IMR-90 (cell line): ENCODE results near the gene GGNBP2. TPM values are rescaled to one million over a fixed set of nuclear protein-coding genes. Genes with fewer than 3 reads are reported as not detected.

Experiments used
- ATAC-seq: fragments of 200-7000 bp; cut with Tn5 transposase; 2 replicates; pipeline ENCODE4 v1.9.1; 2020; ENCODE audit warnings: low read depth, mild to moderate bottlenecking, moderate library complexity
- BruUV-seq: library from RNA; stranded (reverse); fragments of 400-500 nt; replicated peaks from 2 replicates; lab custom pipeline; 2021; lab: Mats Ljungman, UMichigan
- CTCF ChIA-PET: fragments of 300-600 bp; formaldehyde crosslinking; extraction: SDS; loops from one replicate; lab custom pipeline; 2021; ENCODE audit warnings: antibody characterized with exemption; lab: Yijun Ruan, JAX
- POLR2A ChIA-PET: fragments of 300-600 bp; sonication (Branson Sonifier 250); formaldehyde crosslinking; loops from one replicate; lab custom pipeline; 2022; ENCODE audit warnings: antibody characterized with exemption; ENCODE audit not compliant: unreplicated experiment; lab: Charles Lee
- DNase-seq: peaks from one replicate; pipeline ENCODE4 v3.0.0; 2013
- H2AFZ ChIP-seq: replicated peaks from 2 replicates; pipeline ENCODE3; 2013; ENCODE audit warnings: low read length, mild to moderate bottlenecking; ENCODE audit not compliant: poor library complexity
- H2AK5ac ChIP-seq: 2 replicates; pipeline ENCODE4 v1.6.1; 2013; ENCODE audit warnings: low read depth, low read length, inconsistent platforms
- H2AK9ac ChIP-seq: replicated peaks from 2 replicates; pipeline ENCODE3; 2013; ENCODE audit warnings: mild to moderate bottlenecking, low read depth, low read length, moderate library complexity; ENCODE audit not compliant: poor library complexity
- H2BK120ac ChIP-seq: 2 replicates; pipeline ENCODE4 v1.6.1; 2013; ENCODE audit warnings: low read depth, low read length, inconsistent platforms
- H2BK15ac ChIP-seq: 3 replicates; pipeline ENCODE4 v1.6.1; 2013; ENCODE audit warnings: low read depth, low read length, inconsistent platforms
- H2BK20ac ChIP-seq: 2 replicates; pipeline ENCODE4 v1.6.1; 2013; ENCODE audit warnings: low read depth, mild to moderate bottlenecking, inconsistent platforms, low read length, moderate library complexity
- H2BK5ac ChIP-seq: 2 replicates; pipeline ENCODE4 v1.6.1; 2013; ENCODE audit warnings: mild to moderate bottlenecking, low read depth, low read length, inconsistent platforms; ENCODE audit not compliant: poor library complexity, severe bottlenecking
- H3K14ac ChIP-seq: replicated peaks from 2 replicates; pipeline ENCODE4 v1.6.1; 2013; ENCODE audit warnings: low read depth, low read length, inconsistent platforms
- H3K18ac ChIP-seq: 2 replicates; pipeline ENCODE4 v1.6.1; 2013; ENCODE audit warnings: low read depth, low read length, control low read depth
- H3K23ac ChIP-seq: 2 replicates; pipeline ENCODE4 v1.6.1; 2013; ENCODE audit warnings: low read depth, low read length, inconsistent platforms
- H3K27ac ChIP-seq: 2 replicates; pipeline ENCODE4 v1.5.1; 2013; ENCODE audit warnings: mild to moderate bottlenecking, control low read depth, low read length; ENCODE audit not compliant: insufficient read depth
- H3K27me3 ChIP-seq: 2 replicates; pipeline ENCODE4 v1.6.1; 2013; ENCODE audit warnings: low read length; ENCODE audit not compliant: control insufficient read depth, insufficient read depth
- H3K36me3 ChIP-seq: 2 replicates; pipeline ENCODE4 v1.6.1; 2013; ENCODE audit warnings: low read length, mixed read lengths; ENCODE audit not compliant: control insufficient read depth, insufficient read depth
- H3K4ac ChIP-seq: 2 replicates; pipeline ENCODE4 v1.6.1; 2013; ENCODE audit warnings: low read depth, low read length, inconsistent platforms
- H3K4me1 ChIP-seq: 2 replicates; pipeline ENCODE4 v1.6.1; 2013; ENCODE audit warnings: low read length, mixed read lengths; ENCODE audit not compliant: control insufficient read depth, insufficient read depth
- H3K4me2 ChIP-seq: 2 replicates; pipeline ENCODE4 v1.6.1; 2013; ENCODE audit warnings: low read depth, mild to moderate bottlenecking, control low read depth, low read length, moderate library complexity
- H3K4me3 ChIP-seq: 2 replicates; pipeline ENCODE4 v1.5.1; 2013; ENCODE audit warnings: low read depth, mild to moderate bottlenecking, control low read depth, low read length, moderate library complexity; ENCODE audit not compliant: insufficient read depth
- H3K56ac ChIP-seq: 2 replicates; pipeline ENCODE4 v1.6.1; 2013; ENCODE audit warnings: low read length, inconsistent platforms; ENCODE audit not compliant: insufficient read depth; ENCODE audit errors: extremely low read depth
- H3K79me1 ChIP-seq, 2 experiments: 2 replicates each; pipeline ENCODE4 v1.6.1; 2013; ENCODE audit warnings: low read length in 2 of 2, inconsistent platforms in 1 of 2, low read depth in 1 of 2
- H3K9ac ChIP-seq: 2 replicates; pipeline ENCODE4 v1.6.1; 2013; ENCODE audit warnings: low read depth, low read length, control low read depth
- H3K9me1 ChIP-seq: 2 replicates; pipeline ENCODE4 v1.6.1; 2013; ENCODE audit warnings: low read length, inconsistent platforms; ENCODE audit not compliant: insufficient read depth
- H3K9me3 ChIP-seq: 2 replicates; pipeline ENCODE4 v1.6.1; 2013; ENCODE audit warnings: low read length; ENCODE audit not compliant: control insufficient read depth, insufficient read depth
- H4K20me1 ChIP-seq: 2 replicates; pipeline ENCODE4 v1.6.1; 2013; ENCODE audit warnings: low read length, inconsistent platforms; ENCODE audit not compliant: insufficient read depth
- H4K5ac ChIP-seq: 2 replicates; pipeline ENCODE4 v1.6.1; 2013; ENCODE audit warnings: mild to moderate bottlenecking, low read depth, low read length, control low read depth
- H4K8ac ChIP-seq, 2 experiments: 2 replicates each; pipeline ENCODE4 v1.6.1; 2013; ENCODE audit warnings: low read depth in 2 of 2, low read length in 2 of 2, control low read depth in 1 of 2, inconsistent platforms in 1 of 2
- H4K91ac ChIP-seq: 2 replicates; pipeline ENCODE4 v1.6.1; 2013; ENCODE audit warnings: low read depth, low read length, inconsistent platforms; ENCODE audit not compliant: insufficient read depth
- BHLHE40 ChIP-seq: fragments of 150-350 bp; IDR thresholded peaks from 2 replicates; pipeline ENCODE4 v1.6.1; 2016; ENCODE audit warnings: mild to moderate bottlenecking, low read depth, low read length
- CEBPB ChIP-seq: IDR thresholded peaks from 2 replicates; pipeline ENCODE4 v1.6.1; 2012; ENCODE audit warnings: low read depth, low read length, improper control_type of control experiment
- CHD1 ChIP-seq: IDR thresholded peaks from 2 replicates; pipeline ENCODE4 v1.6.1; 2012; ENCODE audit warnings: low read depth, low read length, improper control_type of control experiment
- CTCF ChIP-seq: conservative IDR thresholded peaks from 2 replicates; pipeline ENCODE4 v1.5.1; 2012; ENCODE audit warnings: mild to moderate bottlenecking, low read depth, low read length, improper control_type of control experiment
- ELK1 ChIP-seq: fragments of 150-350 bp; IDR thresholded peaks from 2 replicates; pipeline ENCODE4 v1.6.1; 2016; ENCODE audit warnings: low read depth, mild to moderate bottlenecking, low read length, moderate library complexity, borderline replicate concordance
- FOS ChIP-seq: fragments of 150-350 bp; IDR thresholded peaks from 2 replicates; pipeline ENCODE4 v1.6.1; 2016; ENCODE audit warnings: low read depth, low read length
- MAFK ChIP-seq: IDR thresholded peaks from 2 replicates; pipeline ENCODE4 v1.6.1; 2012; ENCODE audit warnings: low read depth, low read length, improper control_type of control experiment
- MAZ ChIP-seq: IDR thresholded peaks from 2 replicates; pipeline ENCODE4 v1.6.1; 2012; ENCODE audit warnings: low read depth, mild to moderate bottlenecking, low read length, improper control_type of control experiment, moderate library complexity, borderline replicate concordance
- MXI1 ChIP-seq: IDR thresholded peaks from 2 replicates; pipeline ENCODE4 v1.6.1; 2012; ENCODE audit warnings: low read depth, mild to moderate bottlenecking, low read length, moderate library complexity, borderline replicate concordance
- NFE2L2 ChIP-seq: fragments of 150-350 bp; IDR thresholded peaks from 2 replicates; pipeline ENCODE4 v1.6.1; 2016; ENCODE audit warnings: low read depth, mild to moderate bottlenecking, low read length
- POLR2A ChIP-seq: IDR thresholded peaks from 2 replicates; pipeline ENCODE4 v1.6.1; 2012; ENCODE audit warnings: mild to moderate bottlenecking, low read depth, low read length
- RAD21 ChIP-seq: IDR thresholded peaks from 2 replicates; pipeline ENCODE4 v1.6.1; 2012; ENCODE audit warnings: low read length, improper control_type of control experiment
- RCOR1 ChIP-seq: IDR thresholded peaks from 2 replicates; pipeline ENCODE4 v1.6.1; 2012; ENCODE audit warnings: mild to moderate bottlenecking, low read length, improper control_type of control experiment; ENCODE audit not compliant: insufficient replicate concordance
- RFX5 ChIP-seq: IDR thresholded peaks from 2 replicates; pipeline ENCODE4 v1.8.0; 2012; ENCODE audit warnings: low read depth, mild to moderate bottlenecking, low read length, moderate library complexity
- SMC3 ChIP-seq: fragments of 150-350 bp; IDR thresholded peaks from 2 replicates; pipeline ENCODE4 v1.6.1; 2016; ENCODE audit warnings: low read depth, mild to moderate bottlenecking, antibody characterized with exemption, low read length, moderate library complexity
- WGBS, 2 experiments: methylation state at CpG; one replicate each; pipeline versions ENCODE4 v1.1.5 to v1.1.7; 2013; ENCODE audit warnings: missing lambda C conversion rate in 2 of 2; ENCODE audit not compliant: insufficient read length in 1 of 2; ENCODE audit errors: extremely low coverage in 2 of 2; 5-methylcytosine and 5-hydroxymethylcytosine counted together
- dilution Hi-C: fragments of 300-500 bp; cut with HindIII; formaldehyde crosslinking; loops from one replicate; pipeline ENCODE4 v1.14.3; 2018; ENCODE audit warnings: low sequenced_read_pairs; ENCODE audit not compliant: unreplicated experiment
- in situ Hi-C: fragments of 300-500 bp; cut with MboI; formaldehyde crosslinking; loops from 3 replicates; pipeline ENCODE4 v1.14.3; 2019; ENCODE audit warnings: low sequenced_read_pairs, inconsistent platforms, mixed read lengths
- intact Hi-C: fragments of 100-400 bp; cut with micrococcal nuclease; formaldehyde crosslinking; loops from 2 replicates; pipeline ENCODE4 v1.10.0; 2022
- polyA plus RNA-seq, 3 experiments: library from polyadenylated mRNA; depleted of rRNA; stranded (reverse); fragments of >200 nt; gene quantifications; 2 replicates each; pipeline ENCODE4 v1.2.3, GENCODE V29; 2012; ENCODE audit warnings: low replicate concordance in 1 of 3
- total RNA-seq: library from RNA; depleted of rRNA; stranded (reverse); fragments of >200 nt; gene quantifications from 2 replicates; pipeline ENCODE4 v1.2.3, GENCODE V29; 2012
- TF ChIP-seq, protein P1 (sequence below): fragments of 150-350 bp; IDR thresholded peaks from 2 replicates; pipeline ENCODE4 v1.6.1; 2017; ENCODE audit warnings: mild to moderate bottlenecking, antibody characterized with exemption, low read length, low read depth

GGNBP2 gene
- total and polyA plus RNA-seq, 2 of the 4 experiments (the other 2 are of a cell fraction), result 40.7 to 56.2 TPM

DNA sequence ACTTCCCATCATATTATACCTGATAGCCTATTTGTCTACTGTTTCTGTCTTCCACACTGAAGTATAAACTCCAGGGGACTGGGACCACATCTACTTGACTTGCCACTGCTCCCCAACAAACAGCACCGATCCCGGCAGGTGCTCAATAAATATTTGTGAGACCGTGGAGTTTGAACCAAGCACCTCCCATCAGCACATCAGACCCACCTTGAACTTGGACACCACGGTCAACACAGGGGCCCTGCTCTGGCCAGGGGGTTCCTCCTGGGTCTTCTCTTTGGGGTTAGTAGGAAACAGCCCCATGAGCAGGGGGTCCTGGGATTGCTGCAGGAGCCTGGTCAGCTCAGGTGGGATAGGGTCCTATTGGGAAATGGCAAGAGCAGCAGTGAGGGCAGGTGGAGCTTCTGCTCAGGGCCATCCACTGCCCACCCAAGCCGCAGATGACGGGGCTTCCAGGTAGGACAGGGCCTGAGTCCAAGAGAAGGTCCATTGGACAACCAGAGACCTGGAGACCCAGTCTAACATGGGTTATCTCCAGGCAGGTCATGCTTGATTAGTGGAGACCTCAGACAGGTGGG is 38.4 kb upstream of the GGNBP2 start:
- no peak overlapping the region for H4K5ac ChIP-seq
- H4K8ac ChIP-seq, result no peak overlapping the region
- H3K23ac ChIP-seq, result no peak overlapping the region
- H3K27ac ChIP-seq, result no peak overlapping the region
- no peaks in the 10 kb centered on the region for H3K9me3 ChIP-seq
- in situ Hi-C loops, result no loop called here
- no peak overlapping the region for H3K4me2 ChIP-seq
- no peak overlapping the region for H3K18ac ChIP-seq
- no peak overlapping the region for H2AK9ac ChIP-seq
- H3K4me1 ChIP-seq, result no peaks in the 10 kb centered on the region
- H3K56ac ChIP-seq, result no peak overlapping the region
- H3K14ac ChIP-seq, result no peak overlapping the region
- no peak overlapping the region for H3K9ac ChIP-seq
- ChIA-PET POLR2A (no interaction called here), CTCF (no interaction called here)
- H2BK5ac ChIP-seq, result no peak overlapping the region
- no peak overlapping the region for H2BK20ac ChIP-seq
- no peak overlapping the region for H3K4ac ChIP-seq
- H2BK120ac ChIP-seq, result no peak overlapping the region
- H2AK5ac ChIP-seq, result no peak overlapping the region
- H3K27me3 ChIP-seq, result no peaks in the 10 kb centered on the region
- intact Hi-C loops, result no loop called here
- H4K91ac ChIP-seq, result no peak overlapping the region
- no peak overlapping the region for H3K4me3 ChIP-seq
- no peaks in the 10 kb centered on the region for H3K79me1 ChIP-seq
- BruUV-seq, result no TSS peak
- TF ChIP-seq ELK1, result no peak
- no peak for TF ChIP-seq MAZ
- no peak for TF ChIP-seq RCOR1
- TF ChIP-seq CTCF, result no peak
- TF ChIP-seq RFX5, result no peak
- TF ChIP-seq POLR2A, result no peak
- TF ChIP-seq MAFK, result no peak
- TF ChIP-seq NFE2L2, result no peak
- no peak for TF ChIP-seq FOS
- TF ChIP-seq CHD1, result no peak
- TF ChIP-seq RAD21, result no peak
- no peak for TF ChIP-seq SMC3
- TF ChIP-seq, protein P1, sequence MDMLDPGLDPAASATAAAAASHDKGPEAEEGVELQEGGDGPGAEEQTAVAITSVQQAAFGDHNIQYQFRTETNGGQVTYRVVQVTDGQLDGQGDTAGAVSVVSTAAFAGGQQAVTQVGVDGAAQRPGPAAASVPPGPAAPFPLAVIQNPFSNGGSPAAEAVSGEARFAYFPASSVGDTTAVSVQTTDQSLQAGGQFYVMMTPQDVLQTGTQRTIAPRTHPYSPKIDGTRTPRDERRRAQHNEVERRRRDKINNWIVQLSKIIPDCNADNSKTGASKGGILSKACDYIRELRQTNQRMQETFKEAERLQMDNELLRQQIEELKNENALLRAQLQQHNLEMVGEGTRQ, result no peak
- no peak for TF ChIP-seq CEBPB
- no peak for TF ChIP-seq MXI1
- no peak for TF ChIP-seq BHLHE40
- ATAC-seq, result no peak
- WGBS, 2 experiments, result 95% methylated on average over 4 of the region's 6 CpGs; no CpG with 5 or more reads in 1 of the 2 experiments
- no peaks in the 10 kb centered on the region for H4K20me1 ChIP-seq
- peaks cover 5% of the 10 kb centered on the region; the same call in 1 of the 2 replicates for H3K9me1 ChIP-seq
- no peak overlapping the region for H2BK15ac ChIP-seq
- dilution Hi-C loops, result no loop called here
- no peak overlapping the region for H2AFZ ChIP-seq
- no peak for DNase-seq
- peaks cover 53% of the 10 kb centered on the region for H3K36me3 ChIP-seq
